ENCODE measurements around the gene LAMC2. TPM values are rescaled to one million over a fixed set of nuclear protein-coding genes. Genes with fewer than 3 reads are reported as not detected.
"Not testable (repeated sequence)": the region's sequence is repeated elsewhere in the genome, so short reads cannot be mapped to it uniquely, and the experiment has no call there.

LAMC2 gene
- total and polyA plus RNA-seq, 3 experiments from 2014 or later = not detected

DNA sequence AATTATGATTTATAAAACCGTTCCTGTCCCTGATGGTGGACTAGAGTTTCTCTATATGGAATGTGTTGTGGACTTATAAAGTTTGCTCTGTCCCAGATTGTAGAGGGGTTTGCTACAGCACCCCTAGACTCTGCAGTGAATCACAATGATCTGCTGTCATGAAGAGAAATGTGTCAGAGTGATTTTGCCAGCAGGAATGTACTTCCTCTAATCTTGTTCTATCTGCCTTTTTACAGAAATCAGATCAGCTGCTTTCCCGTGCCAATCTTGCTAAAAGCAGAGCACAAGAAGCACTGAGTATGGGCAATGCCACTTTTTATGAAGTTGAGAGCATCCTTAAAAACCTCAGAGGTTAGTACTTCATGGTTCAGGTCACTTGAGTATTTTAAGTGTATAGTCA is 52.0 kb downstream of the LAMC2 start:
- DNase-seq = no peak
- H3K36me3 Mint-ChIP-seq = no peaks in the 10 kb centered on the region
- CTCF ChIA-PET = no interaction called here
- Histone ChIP-seq H3K4me1 (ENCODE audit: insufficient read depth, low read length) (no peaks in the 10 kb centered on the region), H3K9me3 (ENCODE audit: low read length) (no peaks in the 10 kb centered on the region), H3K27ac (ENCODE audit: low read depth, low read length) (no peak overlapping the region), H3K27me3 (ENCODE audit: insufficient read depth, low read length, poor library complexity, severe bottlenecking) (no peaks in the 10 kb centered on the region), H3K4me3 (ENCODE audit: low read length) (no peak overlapping the region), H3K36me3 (ENCODE audit: insufficient read depth, low read length) (no peaks in the 10 kb centered on the region)
- H3K9me3 Mint-ChIP-seq = no peaks in the 10 kb centered on the region
- POLR2A ChIA-PET = no interaction called here
- peaks cover 8 to 21% of the 10 kb centered on the region in 2 donors for H3K27me3 Mint-ChIP-seq
- H3K27ac Mint-ChIP-seq = no peak overlapping the region
- H3K4me3 Mint-ChIP-seq = no peak overlapping the region
- H3K4me1 Mint-ChIP-seq = no peaks in the 10 kb centered on the region

DNA sequence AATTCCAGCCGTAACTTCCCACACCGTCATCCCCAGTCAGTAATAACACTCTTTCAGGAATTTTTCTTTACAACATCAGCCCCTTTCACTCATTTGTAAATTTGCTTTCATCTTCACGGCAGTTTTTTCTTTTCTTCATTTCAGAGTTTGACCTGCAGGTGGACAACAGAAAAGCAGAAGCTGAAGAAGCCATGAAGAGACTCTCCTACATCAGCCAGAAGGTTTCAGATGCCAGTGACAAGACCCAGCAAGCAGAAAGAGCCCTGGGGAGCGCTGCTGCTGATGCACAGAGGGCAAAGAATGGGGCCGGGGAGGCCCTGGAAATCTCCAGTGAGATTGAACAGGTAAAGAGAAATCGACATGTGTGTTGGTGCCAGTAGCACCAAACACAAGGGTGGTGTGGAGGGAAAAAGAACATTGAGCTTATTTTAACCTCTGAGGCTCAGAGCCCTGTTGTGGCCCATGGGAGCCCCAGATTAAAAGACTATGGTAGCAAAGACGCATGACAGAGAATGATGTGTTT is 53.2 kb downstream of the LAMC2 start:
- Histone ChIP-seq H3K4me3 (ENCODE audit: low read length) (no peak overlapping the region), H3K27me3 (ENCODE audit: insufficient read depth, low read length, poor library complexity, severe bottlenecking) (no peaks in the 10 kb centered on the region), H3K4me1 (ENCODE audit: insufficient read depth, low read length) (no peaks in the 10 kb centered on the region), H3K27ac (ENCODE audit: low read depth, low read length) (no peak overlapping the region), H3K9me3 (ENCODE audit: low read length) (no peaks in the 10 kb centered on the region), H3K36me3 (ENCODE audit: insufficient read depth, low read length) (no peaks in the 10 kb centered on the region)
- ChIA-PET CTCF (no interaction called here), POLR2A (no interaction called here)
- Mint-ChIP-seq H3K9me3 (peaks cover 0 to 1% (median 0%) of the 10 kb centered on the region in 5 donors), H3K36me3 (no peaks in the 10 kb centered on the region), H3K27me3 (peaks cover 8 to 26% of the 10 kb centered on the region in 2 donors), H3K4me3 (no peak overlapping the region), H3K27ac (no peak overlapping the region), H3K4me1 (no peaks in the 10 kb centered on the region)
- DNase-seq = no peak

DNA sequence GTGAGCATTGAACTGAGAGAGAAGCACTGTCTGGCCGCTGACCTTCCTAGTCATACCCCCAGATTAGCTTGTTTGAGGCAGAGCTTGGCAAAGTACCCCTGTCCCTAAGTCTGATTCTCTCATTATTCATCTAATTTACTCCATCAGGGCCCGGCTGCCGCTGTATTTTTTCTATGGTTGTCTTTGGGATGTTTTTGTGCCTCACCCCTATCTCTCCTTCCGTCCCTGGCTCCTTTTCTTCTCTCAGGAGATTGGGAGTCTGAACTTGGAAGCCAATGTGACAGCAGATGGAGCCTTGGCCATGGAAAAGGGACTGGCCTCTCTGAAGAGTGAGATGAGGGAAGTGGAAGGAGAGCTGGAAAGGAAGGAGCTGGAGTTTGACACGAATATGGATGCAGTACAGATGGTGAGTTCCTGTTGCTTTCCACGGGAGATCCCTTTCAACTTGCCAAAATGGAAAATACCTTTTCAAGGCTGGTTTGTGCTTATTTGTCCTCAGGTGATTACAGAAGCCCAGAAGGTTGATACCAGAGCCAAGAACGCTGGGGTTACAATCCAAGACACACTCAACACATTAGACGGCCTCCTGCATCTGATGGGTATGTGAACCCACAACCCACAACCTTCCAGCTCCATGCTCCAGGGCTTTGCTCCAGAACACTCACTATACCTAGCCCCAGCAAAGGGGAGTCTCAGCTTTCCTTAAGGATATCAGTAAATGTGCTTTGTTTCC is 53.9 kb downstream of the LAMC2 start:
- Mint-ChIP-seq H3K27me3 (peaks cover 8 to 26% of the 10 kb centered on the region in 2 donors), H3K9me3 (peaks cover 0 to 2% (median 0%) of the 10 kb centered on the region in 5 donors), H3K4me1 (no peaks in the 10 kb centered on the region), H3K4me3 (no peak overlapping the region), H3K27ac (no peak overlapping the region), H3K36me3 (no peaks in the 10 kb centered on the region)
- ChIA-PET CTCF (no interaction called here), POLR2A (no interaction called here)
- no peak for DNase-seq
- Histone ChIP-seq H3K27ac (ENCODE audit: low read depth, low read length) (no peak overlapping the region), H3K4me3 (ENCODE audit: low read length) (no peak overlapping the region), H3K4me1 (ENCODE audit: insufficient read depth, low read length) (no peaks in the 10 kb centered on the region), H3K9me3 (ENCODE audit: low read length) (no peaks in the 10 kb centered on the region), H3K36me3 (ENCODE audit: insufficient read depth, low read length) (no peaks in the 10 kb centered on the region), H3K27me3 (ENCODE audit: insufficient read depth, low read length, poor library complexity, severe bottlenecking) (no peaks in the 10 kb centered on the region)

DNA sequence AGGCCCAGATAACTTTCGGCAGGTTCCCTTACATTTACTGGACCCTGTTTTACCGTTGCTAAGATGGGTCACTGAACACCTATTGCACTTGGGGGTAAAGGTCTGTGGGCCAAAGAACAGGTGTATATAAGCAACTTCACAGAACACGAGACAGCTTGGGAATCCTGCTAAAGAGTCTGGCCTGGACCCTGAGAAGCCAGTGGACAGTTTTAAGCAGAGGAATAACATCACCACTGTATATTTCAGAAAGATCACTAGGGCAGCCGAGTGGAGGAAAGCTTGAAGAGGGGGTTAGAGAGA is 54.4 kb downstream of the LAMC2 start:
- H3K27me3 Mint-ChIP-seq = peaks cover 6 to 27% of the 10 kb centered on the region in 2 donors
- no peak overlapping the region for H3K27ac ChIP-seq (ENCODE audit: low read depth, low read length)
- no peaks in the 10 kb centered on the region for H3K27me3 ChIP-seq (ENCODE audit: insufficient read depth, low read length, poor library complexity, severe bottlenecking)
- no peaks in the 10 kb centered on the region for H3K9me3 ChIP-seq (ENCODE audit: low read length)
- ChIA-PET CTCF (no interaction called here), POLR2A (no interaction called here)
- no peaks in the 10 kb centered on the region for H3K36me3 Mint-ChIP-seq
- no peak overlapping the region for H3K4me3 Mint-ChIP-seq
- no peaks in the 10 kb centered on the region for H3K36me3 ChIP-seq (ENCODE audit: insufficient read depth, low read length)
- H3K4me1 Mint-ChIP-seq = no peaks in the 10 kb centered on the region
- H3K27ac Mint-ChIP-seq = no peak overlapping the region
- DNase-seq = no peak
- no peaks in the 10 kb centered on the region for H3K4me1 ChIP-seq (ENCODE audit: insufficient read depth, low read length)
- no peak overlapping the region for H3K4me3 ChIP-seq (ENCODE audit: low read length)
- H3K9me3 Mint-ChIP-seq = peaks cover 0 to 2% (median 0%) of the 10 kb centered on the region in 5 donors

DNA sequence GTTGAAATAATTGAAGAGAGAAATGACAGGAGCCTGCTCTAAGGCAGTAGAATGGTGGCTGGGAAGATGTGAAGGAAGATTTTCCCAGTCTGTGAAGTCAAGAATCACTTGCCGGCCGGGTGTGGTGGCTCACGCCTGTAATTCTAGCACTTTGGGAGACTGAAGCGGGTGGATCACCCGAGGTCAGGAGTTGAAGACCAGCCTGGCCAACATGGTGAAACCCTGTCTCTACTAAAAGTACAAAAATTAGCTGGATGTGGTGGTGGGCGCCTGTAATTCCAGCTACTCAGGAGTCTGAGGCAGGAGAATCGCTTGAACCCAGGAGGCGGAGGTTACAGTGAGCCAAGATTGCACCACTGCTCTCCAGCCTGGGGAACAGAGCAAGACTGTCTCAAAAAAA is 54.8 kb downstream of the LAMC2 start:
- DNase-seq = not testable (repeated sequence)

DNA sequence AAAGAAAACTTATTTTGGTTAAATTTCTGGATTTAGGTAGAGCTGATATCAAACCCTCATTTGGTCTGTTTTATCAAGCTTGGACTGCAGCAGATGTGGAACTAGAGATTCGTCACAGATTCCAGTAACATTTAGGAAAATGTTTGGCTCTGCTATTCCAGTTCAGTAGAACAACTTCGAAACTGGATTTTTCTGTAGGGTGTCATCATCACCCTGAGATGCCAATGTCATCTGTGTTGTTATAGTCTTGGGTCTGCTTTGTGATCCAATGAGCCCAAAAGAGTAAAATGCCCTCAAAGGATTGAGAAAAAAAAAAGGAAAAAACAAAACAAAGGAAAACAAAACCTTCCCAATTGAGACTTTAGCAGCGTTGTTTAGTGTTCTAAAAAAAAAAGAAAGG is 55.4 kb downstream of the LAMC2 start:
- no peak overlapping the region for H3K27ac Mint-ChIP-seq
- Histone ChIP-seq H3K27me3 (ENCODE audit: insufficient read depth, low read length, poor library complexity, severe bottlenecking) (no peaks in the 10 kb centered on the region), H3K4me3 (ENCODE audit: low read length) (no peak overlapping the region), H3K9me3 (ENCODE audit: low read length) (no peaks in the 10 kb centered on the region), H3K27ac (ENCODE audit: low read depth, low read length) (no peak overlapping the region), H3K36me3 (ENCODE audit: insufficient read depth, low read length) (no peaks in the 10 kb centered on the region), H3K4me1 (ENCODE audit: insufficient read depth, low read length) (no peaks in the 10 kb centered on the region)
- ChIA-PET CTCF (no interaction called here), POLR2A (no interaction called here)
- no peak overlapping the region for H3K4me3 Mint-ChIP-seq
- no peaks in the 10 kb centered on the region for H3K4me1 Mint-ChIP-seq
- H3K9me3 Mint-ChIP-seq = peaks cover 0 to 2% (median 0%) of the 10 kb centered on the region in 5 donors
- DNase-seq = no peak
- peaks cover 6 to 26% of the 10 kb centered on the region in 2 donors for H3K27me3 Mint-ChIP-seq
- H3K36me3 Mint-ChIP-seq = no peaks in the 10 kb centered on the region

More for the DNA sequence above, 54.8 kb downstream of the LAMC2 start:
- H3K4me1 Mint-ChIP-seq; CTCF ChIA-PET; H3K9me3 ChIP-seq (ENCODE audit: low read length); H3K4me1 ChIP-seq (ENCODE audit: insufficient read depth, low read length); H3K27ac ChIP-seq (ENCODE audit: low read depth, low read length); H3K9me3 Mint-ChIP-seq; H3K27me3 ChIP-seq (ENCODE audit: insufficient read depth, low read length, poor library complexity, severe bottlenecking); POLR2A ChIA-PET; H3K4me3 ChIP-seq (ENCODE audit: low read length); H3K36me3 ChIP-seq (ENCODE audit: insufficient read depth, low read length); H3K4me3 Mint-ChIP-seq; H3K27ac Mint-ChIP-seq; H3K36me3 Mint-ChIP-seq: not testable (repeated sequence)
- H3K27me3 Mint-ChIP-seq = peaks cover 9 to 26% of the 10 kb centered on the region in 2 donors

DNA sequence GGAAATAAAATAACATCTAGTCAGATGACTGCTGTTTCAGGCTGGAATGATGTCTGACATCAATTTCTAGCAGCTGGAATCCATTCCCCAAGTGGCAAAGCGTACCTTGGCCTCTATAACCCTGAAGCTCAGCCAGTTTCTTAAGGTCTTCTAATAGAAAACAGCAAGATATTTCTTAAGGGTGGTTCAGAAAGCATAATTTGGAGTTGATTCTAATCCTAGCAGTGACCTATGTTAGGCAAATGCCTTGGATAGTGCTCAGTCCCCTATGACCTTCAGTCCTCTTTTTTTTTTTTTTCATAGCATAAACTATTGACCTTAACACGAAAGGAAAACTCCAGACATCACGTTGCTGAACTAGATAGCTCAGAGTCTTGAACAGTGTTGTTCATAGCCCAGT is 56.5 kb downstream of the LAMC2 start:
- Mint-ChIP-seq H3K27ac (no peak overlapping the region), H3K9me3 (peaks cover 0 to 2% (median 0%) of the 10 kb centered on the region in 5 donors), H3K27me3 (peaks cover 8 to 30% of the 10 kb centered on the region in 2 donors), H3K4me3 (no peak overlapping the region), H3K4me1 (no peaks in the 10 kb centered on the region), H3K36me3 (no peaks in the 10 kb centered on the region)
- DNase-seq = no peak
- H3K4me3 ChIP-seq (ENCODE audit: low read length) = no peak overlapping the region
- ChIA-PET CTCF (no interaction called here), POLR2A (no interaction called here)
- H3K27ac ChIP-seq (ENCODE audit: low read depth, low read length) = no peak overlapping the region
- no peaks in the 10 kb centered on the region for H3K9me3 ChIP-seq (ENCODE audit: low read length)
- no peaks in the 10 kb centered on the region for H3K4me1 ChIP-seq (ENCODE audit: insufficient read depth, low read length)
- no peaks in the 10 kb centered on the region for H3K27me3 ChIP-seq (ENCODE audit: insufficient read depth, low read length, poor library complexity, severe bottlenecking)
- no peaks in the 10 kb centered on the region for H3K36me3 ChIP-seq (ENCODE audit: insufficient read depth, low read length)

DNA sequence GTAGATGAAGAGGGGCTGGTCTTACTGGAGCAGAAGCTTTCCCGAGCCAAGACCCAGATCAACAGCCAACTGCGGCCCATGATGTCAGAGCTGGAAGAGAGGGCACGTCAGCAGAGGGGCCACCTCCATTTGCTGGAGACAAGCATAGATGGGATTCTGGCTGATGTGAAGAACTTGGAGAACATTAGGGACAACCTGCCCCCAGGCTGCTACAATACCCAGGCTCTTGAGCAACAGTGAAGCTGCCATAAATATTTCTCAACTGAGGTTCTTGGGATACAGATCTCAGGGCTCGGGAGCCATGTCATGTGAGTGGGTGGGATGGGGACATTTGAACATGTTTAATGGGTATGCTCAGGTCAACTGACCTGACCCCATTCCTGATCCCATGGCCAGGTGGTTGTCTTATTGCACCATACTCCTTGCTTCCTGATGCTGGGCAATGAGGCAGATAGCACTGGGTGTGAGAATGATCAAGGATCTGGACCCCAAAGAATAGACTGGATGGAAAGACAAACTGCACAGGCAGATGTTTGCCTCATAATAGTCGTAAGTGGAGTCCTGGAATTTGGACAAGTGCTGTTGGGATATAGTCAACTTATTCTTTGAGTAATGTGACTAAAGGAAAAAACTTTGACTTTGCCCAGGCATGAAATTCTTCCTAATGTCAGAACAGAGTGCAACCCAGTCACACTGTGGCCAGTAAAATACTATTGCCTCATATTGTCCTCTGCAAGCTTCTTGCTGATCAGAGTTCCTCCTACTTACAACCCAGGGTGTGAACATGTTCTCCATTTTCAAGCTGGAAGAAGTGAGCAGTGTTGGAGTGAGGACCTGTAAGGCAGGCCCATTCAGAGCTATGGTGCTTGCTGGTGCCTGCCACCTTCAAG is 57.3 kb downstream of the LAMC2 start:
- H3K9me3 Mint-ChIP-seq = peaks cover 0 to 2% (median 0%) of the 10 kb centered on the region in 5 donors
- no peaks in the 10 kb centered on the region for H3K36me3 ChIP-seq (ENCODE audit: insufficient read depth, low read length)
- POLR2A ChIA-PET = no interaction called here
- CTCF ChIA-PET = no interaction called here
- no peak overlapping the region for H3K27ac ChIP-seq (ENCODE audit: low read depth, low read length)
- H3K27ac Mint-ChIP-seq = no peak overlapping the region
- no peak overlapping the region for H3K4me3 Mint-ChIP-seq
- peaks cover 8 to 27% of the 10 kb centered on the region in 2 donors for H3K27me3 Mint-ChIP-seq
- DNase-seq = no peak
- H3K36me3 Mint-ChIP-seq = no peaks in the 10 kb centered on the region
- no peak overlapping the region for H3K4me3 ChIP-seq (ENCODE audit: low read length)
- H3K4me1 ChIP-seq (ENCODE audit: insufficient read depth, low read length) = no peaks in the 10 kb centered on the region
- no peaks in the 10 kb centered on the region for H3K4me1 Mint-ChIP-seq
- no peaks in the 10 kb centered on the region for H3K9me3 ChIP-seq (ENCODE audit: low read length)
- no peaks in the 10 kb centered on the region for H3K27me3 ChIP-seq (ENCODE audit: insufficient read depth, low read length, poor library complexity, severe bottlenecking)
